ENCODE results near the gene ACVRL1.

Gene ACVRL1

DNA sequence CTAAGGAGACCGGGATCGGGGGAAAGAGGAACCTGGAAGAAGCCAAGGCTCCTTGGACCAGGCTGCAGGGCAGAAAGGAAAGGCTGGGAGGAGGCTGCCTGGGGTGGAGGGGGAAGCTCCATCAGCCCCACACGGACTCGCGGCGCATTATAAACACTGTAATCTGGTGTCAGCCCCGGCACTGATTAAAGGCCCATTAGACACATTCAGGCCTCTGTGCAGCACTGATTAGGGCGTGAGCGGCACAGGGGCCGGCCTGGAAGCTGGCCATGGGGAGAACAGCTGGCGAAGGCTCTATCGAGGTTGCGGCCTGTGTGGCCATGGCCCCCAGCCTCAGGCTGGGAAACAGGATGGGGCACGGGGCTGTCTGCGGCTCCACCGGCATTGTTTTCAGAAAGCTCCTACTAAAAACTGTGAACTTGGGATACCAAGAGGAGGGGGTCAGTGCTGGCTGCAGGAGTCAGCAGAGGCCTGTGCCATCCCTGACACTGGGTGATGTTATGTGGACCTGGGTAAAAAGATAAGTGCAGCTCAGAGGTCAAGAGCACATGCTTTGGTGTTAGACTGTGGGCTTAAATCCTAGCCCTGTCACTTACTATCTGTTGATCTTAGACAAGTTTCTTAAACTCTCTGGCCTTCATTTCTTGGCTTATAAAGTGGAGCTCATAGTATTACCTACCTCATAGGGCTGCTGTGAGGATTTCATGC lies 10.6 kb downstream of the ACVRL1 start:
- no peak for DNase-seq

DNA sequence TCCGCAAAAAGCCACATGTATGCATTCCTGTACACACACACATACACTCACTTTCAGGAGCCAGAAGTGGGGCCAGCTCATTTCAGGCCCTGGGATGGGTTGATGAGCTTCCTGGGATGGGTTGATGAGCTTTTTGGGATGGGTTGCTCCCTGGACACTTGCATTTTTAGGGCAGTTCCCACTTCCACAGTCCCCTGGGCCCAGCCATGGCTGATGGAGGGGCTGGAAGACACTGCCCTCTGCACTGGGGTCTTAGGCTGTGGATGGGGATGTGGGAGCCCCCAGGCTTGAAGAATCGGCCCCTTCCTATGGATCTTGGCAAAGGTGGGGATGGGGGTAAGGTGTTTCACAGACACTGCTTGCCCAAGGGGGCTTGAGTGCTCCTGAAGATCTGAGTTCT lies 12.7 kb downstream of the ACVRL1 start:
- no peak for DNase-seq

DNA sequence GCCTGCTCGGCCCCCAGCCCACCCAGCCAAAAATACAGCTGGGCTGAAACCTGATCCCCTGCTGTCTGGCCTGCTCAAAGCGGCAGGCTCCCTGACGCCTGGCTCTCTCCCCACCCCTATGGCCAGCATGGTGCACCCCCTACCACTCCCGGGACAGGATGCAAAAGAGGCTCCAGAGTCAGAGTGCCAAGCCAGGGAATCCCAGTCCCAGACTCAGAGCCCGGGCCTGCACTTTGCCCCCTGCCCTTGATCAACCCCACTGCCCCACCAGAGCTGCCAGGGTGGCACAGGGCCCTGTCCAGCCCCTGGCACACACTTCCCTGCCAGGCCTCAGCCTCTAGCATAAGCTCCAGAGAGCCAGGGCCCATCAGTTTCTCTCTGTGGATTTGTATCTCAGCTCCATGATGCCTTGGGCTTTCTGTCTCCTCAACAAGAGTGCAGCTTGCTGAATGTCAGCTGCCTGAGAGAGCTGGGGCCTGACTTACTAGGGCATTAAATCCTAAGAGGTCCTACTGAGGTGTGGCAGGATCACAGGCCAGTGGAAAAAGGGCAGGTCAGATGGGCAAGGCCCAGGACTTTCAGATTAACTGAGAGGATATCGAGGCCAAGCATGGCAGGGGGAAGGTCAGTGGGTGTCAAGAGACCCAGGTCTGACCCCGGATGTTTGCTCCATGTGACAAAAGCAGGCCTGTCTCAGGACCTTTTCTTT lies 13.9 kb downstream of the ACVRL1 start:
- DNase-seq: no peak

DNA sequence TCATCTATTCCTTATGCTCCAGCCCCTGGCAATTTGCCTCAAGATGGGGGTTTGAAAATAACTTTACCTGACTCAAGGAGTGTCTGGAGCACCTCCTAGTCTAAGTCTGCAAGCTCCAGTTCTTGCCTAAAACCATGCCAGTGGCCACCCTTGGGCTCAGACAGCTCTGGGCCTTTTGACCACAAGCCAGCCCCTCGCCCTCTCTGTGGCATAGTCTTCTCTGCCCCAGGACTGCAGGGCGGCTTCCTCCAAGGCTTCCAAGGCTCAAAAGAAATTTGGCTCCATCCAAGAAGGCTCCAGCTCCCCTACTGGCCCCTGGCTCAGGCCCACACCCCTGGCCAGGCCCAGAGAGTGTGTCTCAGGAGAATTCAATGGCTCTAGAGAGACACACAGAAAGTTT lies 14.8 kb downstream of the ACVRL1 start:
- DNase-seq: no peak

DNA sequence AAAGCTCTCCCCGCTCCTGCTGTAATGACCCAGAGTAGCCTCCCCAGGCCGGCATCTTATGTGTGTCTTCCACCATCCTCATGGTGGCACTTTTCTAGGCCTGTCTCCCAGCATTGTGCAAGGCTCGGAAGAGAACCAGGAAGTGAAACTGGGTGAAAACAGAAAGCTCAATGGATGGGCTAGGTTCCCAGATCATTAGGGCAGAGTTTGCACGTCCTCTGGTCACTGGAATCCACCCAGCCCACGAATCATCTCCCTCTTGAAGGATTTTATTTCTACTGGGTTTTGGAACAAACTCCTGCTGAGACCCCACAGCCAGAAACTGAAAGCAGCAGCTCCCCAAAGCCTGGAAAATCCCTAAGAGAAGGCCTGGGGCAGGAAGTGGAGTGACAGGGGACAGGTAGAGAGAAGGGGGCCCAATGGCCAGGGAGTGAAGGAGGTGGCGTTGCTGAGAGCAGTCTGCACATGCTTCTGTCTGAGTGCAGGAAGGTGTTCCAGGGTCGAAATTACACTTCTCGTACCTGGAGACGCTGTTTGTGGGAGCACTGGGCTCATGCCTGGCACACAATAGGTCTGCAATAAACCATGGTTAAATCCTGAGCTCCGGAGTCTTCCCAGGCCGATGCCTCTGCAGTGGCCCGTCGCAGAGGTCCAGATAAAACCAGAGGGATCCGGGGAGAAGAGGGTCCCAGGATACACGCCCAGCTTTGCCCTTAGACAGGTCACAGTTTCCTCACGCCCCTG lies 15.6 kb downstream of the ACVRL1 start:
- peak; percentile 60 for DNase-seq

DNA sequence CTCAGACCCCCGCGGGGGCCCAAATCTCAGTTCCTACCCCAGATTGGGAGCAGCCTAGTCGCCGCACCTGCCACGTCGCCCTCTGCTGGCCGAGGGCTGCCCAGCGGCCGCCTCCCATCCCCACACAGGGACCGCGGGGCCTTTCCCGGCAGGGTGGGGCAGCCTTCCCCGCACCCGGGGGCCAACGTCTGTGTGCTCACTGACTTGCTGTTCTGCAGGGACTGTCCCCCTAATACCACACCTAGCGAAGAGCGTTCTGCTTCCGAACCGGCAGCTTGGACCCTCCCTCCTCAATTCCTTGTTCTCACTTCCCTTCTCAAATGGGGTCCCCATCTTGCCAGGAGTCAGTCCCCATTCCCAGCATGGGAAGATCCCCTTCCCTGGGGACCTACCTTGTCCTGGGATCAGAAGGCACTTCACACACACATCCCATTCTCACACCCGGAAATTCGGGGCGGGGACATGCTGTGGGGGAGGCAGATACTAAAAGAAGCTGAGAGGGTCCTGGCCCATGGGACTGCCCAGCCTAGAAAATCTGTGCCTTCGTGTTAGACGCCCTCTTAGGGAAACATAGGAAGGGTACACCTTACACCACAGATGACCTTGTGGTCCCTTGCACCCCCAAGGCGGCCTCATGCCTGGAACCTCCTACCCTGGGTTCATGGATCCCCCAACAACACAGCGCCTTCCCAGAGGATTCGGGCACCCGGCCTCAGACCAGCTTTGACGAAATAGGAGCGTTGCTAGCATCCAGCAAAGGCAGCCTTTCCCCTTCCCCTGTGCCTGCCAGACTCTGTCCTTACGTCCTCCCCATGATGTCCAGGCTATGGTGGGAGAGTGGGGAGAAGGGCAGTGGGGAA lies 16.4 kb downstream of the ACVRL1 start:
- DNase-seq: peak; percentile 38

DNA sequence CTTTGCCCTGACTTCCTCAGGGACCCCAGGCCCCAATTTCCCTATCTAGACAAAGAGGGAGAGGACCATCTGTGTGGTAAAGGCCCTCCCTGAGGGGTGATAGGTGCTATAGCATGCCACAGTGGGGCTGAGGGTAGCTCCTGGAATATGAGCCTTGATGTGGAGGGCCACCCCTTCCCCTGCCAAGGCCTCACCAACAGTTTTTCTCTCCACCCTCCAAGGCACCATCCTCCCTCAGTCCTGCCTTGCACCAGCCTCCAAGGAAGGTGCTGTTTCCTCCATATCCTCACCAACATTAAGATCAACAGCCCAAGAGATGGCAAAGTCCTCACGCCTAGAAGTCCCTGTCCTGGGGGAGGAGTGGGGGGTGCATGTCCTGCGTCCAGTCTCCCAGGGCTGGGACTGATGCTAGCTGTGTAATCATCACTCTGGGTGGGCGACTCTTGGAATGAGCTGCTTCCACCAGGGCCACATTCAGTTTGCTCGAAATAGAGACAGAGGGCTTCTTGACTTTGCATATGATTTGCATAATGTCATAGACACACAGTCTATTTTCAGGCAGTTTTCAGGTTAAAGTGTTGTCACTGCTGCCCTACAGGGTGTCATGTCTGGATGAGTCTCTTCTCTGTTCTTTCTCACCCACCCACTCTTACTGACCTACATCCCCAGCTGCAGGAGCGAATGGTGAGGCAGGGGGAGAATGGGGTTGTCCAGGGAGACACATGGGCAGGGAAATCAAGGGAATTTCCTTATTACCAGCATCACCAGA lies 17.4 kb downstream of the ACVRL1 start:
- DNase-seq: no peak

DNA sequence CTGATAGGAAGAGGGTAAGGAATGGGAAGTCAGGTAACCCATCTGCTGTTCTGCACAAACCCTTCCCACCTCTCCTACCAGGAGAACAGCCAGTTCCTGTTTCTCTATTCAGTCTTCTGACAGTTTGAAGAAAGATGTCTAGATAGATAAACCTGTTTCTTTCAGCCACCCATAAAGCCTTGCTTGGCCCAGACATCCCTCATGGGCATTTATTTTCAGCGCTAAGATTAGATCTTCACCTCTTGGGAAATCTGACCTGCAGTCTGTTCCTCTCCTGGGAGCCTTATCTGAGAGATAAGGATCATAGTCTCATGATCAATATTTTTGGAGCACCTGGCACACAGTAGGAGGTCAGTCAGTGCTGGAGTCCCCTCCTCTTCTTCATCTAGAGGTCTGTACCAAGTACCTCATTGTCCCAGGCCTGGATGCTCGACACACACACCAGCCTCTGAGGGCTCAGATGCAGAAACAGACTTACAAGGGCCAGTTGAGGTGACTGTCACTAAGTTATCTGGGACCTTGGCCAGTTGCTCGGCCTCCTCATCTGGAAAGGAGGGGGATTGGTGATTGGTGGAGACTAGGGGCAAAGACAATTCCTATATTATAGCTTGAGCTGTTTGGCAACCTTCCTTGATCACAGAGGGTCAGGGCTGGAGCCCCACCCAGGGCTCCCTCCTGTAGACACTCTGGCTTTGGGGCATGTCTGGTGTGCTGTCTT lies 18.2 kb downstream of the ACVRL1 start:
- no peak for DNase-seq

DNA sequence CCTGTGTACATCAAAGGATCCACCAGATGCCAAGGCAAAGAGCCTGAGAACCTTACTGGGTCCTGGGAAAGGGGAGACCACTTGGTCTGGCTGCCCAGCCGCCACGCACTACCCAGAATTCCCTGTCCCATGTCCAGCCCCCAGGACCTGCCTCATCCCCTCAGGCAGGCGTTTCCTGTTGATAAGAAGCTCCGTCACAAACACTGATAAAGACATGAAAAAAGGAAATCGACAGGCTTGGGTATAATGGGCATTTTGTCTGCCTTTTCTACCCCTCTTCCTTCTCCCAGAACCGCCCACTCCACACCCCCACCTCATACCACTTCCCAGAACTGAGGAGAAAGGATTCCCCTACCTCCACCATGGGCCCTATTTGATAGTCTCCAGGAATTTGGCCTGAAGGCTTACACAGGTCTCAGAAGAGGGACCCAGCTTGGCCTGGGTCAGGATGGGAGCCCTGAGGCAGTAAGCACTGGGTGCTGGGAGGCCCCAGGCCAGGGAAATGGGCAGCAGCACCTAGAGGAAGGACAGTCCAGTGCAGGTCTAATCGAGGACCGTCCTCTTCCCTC lies 18.8 kb downstream of the ACVRL1 start:
- DNase-seq: no peak

DNA sequence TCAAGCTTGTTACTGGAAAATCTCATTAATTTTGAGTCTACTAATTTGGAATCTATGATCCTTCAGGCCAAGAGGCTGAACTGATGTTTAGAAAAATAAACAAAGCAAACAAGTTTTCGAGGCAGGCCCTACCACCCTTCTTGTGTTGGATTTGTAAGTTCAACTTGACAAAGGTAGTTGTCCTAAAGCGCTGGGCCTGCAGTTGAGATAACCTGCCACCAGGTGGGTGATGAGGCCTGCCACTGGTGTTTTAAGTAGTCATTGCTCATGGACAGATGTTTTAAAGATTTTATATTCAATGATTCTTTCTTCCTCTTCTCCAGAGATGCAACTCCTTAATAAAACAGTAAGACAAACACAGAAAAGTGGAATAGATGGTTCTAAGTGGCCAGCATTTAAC lies 19.4 kb downstream of the ACVRL1 start:
- peak; percentile 41 for DNase-seq

DNA sequence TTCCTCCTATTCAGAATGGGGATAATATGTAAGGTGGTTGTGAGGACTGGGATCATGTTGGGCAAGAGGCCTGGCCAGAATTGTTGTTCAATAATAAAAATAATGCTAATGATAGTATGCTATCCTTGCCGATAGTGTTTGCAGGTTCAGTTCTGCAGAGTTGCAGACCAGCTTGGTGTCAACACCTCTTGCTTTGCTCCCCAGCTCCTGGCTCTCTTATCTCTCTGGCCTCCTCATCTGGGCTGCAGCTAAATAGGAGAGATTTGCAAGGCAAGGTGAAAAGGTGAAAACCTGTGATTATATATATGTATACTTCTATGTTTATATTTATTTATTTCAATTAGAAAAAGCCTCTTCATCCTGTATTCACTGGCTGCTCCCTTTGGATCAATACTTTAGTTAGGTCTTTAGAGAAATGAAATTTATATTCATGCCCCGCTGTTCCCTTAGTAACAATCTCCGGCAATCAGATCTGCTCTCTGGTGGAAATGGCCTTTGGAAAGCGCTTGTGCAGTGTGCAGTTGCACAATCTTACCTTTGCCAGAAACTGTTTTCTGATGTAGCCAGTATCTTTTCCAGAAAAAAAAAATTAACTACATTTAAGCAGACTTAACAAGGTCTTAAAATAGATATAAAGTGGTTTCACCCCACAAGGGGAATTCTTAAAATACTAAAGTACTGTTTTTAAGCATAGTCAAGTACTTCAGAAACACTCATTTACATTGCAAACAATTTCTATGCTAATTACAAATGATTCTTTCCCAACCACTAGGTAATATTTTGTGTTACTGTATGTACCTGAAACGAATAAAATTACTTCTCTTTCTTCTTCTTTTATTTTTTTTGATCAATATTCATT lies 25.1 kb downstream of the ACVRL1 start:
- DNase-seq: no peak

DNA sequence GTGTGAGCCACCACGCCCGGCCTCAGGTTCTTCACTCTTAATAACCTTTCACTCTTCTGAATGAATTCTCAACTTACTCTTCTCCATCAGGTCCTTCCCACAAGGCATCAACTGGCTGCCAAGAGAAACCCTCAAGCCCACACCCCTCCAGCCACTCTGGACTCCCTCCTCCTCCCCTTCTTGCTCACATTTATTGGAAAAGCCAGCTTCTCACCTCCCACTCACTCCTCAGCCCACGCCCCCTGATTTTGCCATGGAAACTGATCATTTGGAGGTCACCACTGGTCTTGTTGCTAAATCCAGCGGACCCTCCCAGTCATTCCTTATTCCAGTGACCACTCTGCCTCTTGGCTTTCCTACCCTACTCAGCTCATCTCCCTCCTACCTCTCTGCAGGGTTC lies 26.8 kb downstream of the ACVRL1 start:
- no peak for DNase-seq

DNA sequence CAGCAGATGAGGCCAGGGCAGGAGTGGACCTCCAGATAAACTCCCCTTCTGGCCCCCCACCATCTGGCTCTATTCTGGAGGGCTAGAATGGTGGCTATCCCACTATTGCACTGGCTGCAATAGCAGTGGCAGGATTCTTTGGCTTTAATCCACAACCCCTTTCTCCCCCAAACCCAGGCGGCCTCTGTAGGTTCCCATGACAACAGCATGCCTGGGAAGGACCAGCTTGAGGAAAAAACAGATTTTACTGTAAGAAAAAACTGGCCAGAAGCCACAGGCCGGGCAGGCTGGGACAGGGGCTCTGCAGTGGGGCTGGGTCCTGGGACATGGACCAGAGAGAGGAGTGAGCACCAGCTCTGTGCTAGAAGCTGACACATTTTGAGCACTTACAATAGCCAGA lies 30.6 kb downstream of the ACVRL1 start:
- no peak for DNase-seq

DNA sequence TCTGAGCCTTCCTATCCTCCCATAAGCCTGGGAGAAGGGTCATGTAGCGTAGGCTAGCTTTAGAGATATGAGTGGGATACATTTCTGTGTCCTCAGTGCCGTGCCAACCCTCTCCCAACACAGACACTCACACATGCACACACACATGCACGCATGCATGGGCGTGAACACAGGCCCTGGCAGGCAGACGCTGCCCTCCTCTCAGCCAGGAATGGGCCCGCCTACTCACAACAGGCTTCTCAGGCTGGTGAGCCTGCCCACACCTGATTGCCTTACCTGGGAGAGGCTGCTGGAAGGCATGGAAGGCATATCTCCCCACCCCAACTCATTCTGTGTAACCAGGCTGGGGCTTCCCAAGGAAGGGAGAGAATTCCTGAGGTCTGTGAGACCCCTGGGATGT lies 31.4 kb downstream of the ACVRL1 start:
- no peak for DNase-seq

DNA sequence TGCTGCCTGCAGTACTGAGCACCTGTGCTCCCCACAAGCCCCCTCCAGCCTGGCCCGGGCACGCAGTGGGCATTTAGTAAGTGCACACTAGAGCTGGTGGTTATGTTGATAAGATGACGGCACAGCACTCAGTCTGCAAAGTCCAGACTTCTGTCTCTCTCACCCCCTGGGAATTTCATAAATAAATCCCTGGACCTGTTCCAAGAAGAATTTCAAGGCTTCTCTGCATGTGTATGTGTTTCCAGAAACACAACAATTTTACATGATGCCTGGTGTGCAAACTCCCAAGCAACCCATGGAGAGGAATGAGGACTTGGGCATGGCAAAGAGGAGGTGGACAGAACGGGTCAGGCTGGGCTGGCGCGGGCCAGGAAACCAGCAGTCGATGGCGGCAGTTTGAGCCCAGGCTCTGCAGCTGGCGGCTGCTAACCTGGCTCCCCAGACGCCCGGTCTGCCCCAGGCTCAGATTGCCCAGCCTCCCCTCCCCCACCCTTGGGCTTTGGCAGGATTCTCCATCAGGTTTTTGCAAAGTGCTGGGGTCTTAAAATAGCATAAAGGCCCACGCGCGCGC lies 33.8 kb downstream of the ACVRL1 start:
- no peak for DNase-seq

DNA sequence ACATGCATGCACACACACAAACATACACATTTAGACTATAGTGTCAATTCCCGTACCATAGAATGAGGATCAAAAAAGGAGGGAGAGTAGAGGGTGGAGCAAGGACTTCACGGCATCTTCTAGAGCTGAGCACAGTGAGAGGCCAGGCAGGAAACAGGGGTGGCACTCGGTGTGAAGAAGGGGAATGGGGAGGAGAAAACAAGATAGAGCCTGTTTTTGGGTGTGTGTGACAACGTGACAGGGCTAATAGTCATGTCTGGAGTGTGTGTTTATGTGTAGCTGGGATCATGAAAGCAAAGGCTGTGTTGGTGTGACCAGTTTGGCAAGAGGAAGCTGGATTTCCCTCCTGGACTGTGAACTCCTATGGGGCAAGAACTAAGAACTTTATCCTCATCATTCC lies 34.3 kb downstream of the ACVRL1 start:
- no peak for DNase-seq

DNA sequence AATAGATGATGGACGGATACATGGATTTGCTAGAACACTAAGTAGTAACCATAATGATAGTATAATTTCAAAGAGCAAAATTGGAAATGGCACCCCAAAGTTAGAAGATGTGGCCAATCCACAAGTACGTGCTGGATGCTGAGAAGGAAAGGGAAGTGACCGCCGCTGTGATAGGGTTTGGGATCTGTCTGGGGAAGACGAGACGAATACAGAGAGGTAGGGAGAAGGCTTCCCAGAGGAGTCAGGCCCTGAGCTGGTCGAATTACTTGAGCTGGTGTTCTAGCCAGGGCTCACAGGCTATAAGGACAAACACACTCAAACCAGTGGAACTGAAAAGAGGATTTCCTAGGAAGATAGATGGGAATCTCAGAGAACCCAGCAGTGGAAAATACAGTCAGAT lies 34.8 kb downstream of the ACVRL1 start:
- DNase-seq: no peak

DNA sequence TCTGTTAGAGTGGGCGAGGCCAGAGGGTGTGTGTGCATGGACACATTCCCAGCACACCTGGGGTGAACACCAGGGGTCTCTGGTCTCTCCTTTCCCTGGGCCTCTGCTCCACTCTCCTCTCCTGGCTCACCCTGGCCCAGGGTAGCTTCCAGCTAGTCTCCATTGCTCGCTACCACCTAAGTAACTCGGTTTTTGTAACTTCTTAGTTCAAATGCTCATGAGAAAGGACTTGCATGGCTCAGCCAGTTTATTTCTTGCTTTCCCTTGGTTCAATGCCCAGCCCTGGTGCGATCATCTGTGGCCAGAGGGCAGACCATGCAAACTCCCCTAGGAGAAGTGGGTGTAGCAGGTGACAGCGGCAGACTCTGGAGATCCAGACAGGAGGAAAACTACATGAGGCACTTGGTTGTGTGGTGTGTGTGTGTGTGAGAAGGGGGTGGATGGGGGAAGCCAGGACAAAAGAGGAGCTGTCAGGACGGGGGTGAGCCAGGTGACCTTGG lies 35.2 kb downstream of the ACVRL1 start:
- no peak for DNase-seq

DNA sequence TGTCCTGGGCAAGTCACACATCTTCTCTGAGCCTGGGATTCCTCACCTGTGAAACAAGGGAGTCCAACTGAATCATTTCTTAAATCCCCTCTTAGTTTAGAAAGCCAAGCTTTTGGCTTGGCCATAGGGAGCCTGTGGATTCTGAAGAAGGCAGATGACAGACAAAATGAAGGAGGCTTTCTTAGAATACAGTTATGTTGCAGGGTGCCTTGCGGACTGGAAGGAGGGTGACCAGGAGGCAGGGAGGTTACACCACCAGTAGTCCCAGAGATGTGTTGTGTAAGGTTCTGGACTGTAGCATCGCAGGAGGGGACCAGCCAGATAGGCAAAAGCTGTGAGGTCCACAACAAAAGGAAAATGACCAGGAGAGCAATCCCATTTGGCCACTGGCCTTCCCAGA lies 36.0 kb downstream of the ACVRL1 start:
- no peak for DNase-seq
